WTC11 (cell line): ENCODE data around the gene GRM1. TPM values are rescaled to one million over a fixed set of nuclear protein-coding genes. Genes with fewer than 3 reads are reported as not detected.

Experiments
- ATAC-seq: fragments of 200-7000 bp; cut with Tn5 transposase; 2 replicates; pipeline ENCODE4 v1.10.0; 2021; ENCODE audit warnings: mild to moderate bottlenecking, moderate library complexity
- CTCF ChIA-PET: fragments of 300-600 bp; sonication (Branson Sonifier 250); formaldehyde crosslinking; loops from one replicate; lab custom pipeline; 2021; ENCODE audit warnings: antibody characterized with exemption; lab: Charles Lee
- POLR2A ChIA-PET: fragments of 350-600 bp; sonication (Branson Sonifier 250); formaldehyde crosslinking; loops from one replicate; lab custom pipeline; 2021; ENCODE audit warnings: antibody characterized with exemption; lab: Charles Lee
- DNase-seq: peaks from one replicate; pipeline ENCODE4 v3.0.0; 2021; ENCODE audit warnings: low spot score
- H3K27ac Mint-ChIP-seq: 2 replicates; pipeline ENCODE4 v1.8.0; 2021; ENCODE audit warnings: mixed read lengths
- H3K27me3 Mint-ChIP-seq: 2 replicates; pipeline ENCODE4 v1.8.0; 2021; ENCODE audit warnings: low read depth, mild to moderate bottlenecking, moderate library complexity, mixed read lengths
- H3K36me3 Mint-ChIP-seq: 2 replicates; pipeline ENCODE4 v1.8.0; 2021; ENCODE audit warnings: mixed read lengths
- H3K4me1 Mint-ChIP-seq: 2 replicates; pipeline ENCODE4 v1.8.0; 2022; ENCODE audit warnings: mixed read lengths
- H3K4me3 Mint-ChIP-seq: 2 replicates; pipeline ENCODE4 v1.8.0; 2021; ENCODE audit warnings: mild to moderate bottlenecking, moderate library complexity, mixed read lengths
- H3K9me3 Mint-ChIP-seq: 2 replicates; pipeline ENCODE4 v1.8.0; 2021; ENCODE audit warnings: mixed read lengths
- ATF1 ChIP-seq: sonication (generic); formaldehyde crosslinking; IDR thresholded peaks from 2 replicates; pipeline ENCODE4 v1.8.1; 2023; ENCODE audit warnings: mild to moderate bottlenecking, moderate library complexity, missing genetic modification reagents
- ATF2 ChIP-seq: sonication (generic); formaldehyde crosslinking; IDR thresholded peaks from 2 replicates; pipeline ENCODE4 v1.8.1; 2022; ENCODE audit warnings: low read depth, missing genetic modification reagents, borderline replicate concordance
- E2F1 ChIP-seq: sonication (generic); formaldehyde crosslinking; IDR thresholded peaks from 2 replicates; pipeline ENCODE4 v1.8.0; 2022; ENCODE audit warnings: mild to moderate bottlenecking, missing genetic modification reagents
- ETV6 ChIP-seq: sonication (generic); formaldehyde crosslinking; IDR thresholded peaks from 2 replicates; pipeline ENCODE4 v1.8.1; 2022; ENCODE audit warnings: mild to moderate bottlenecking, missing genetic modification reagents
- FOXJ3 ChIP-seq: sonication (generic); formaldehyde crosslinking; IDR thresholded peaks from 2 replicates; pipeline ENCODE4 v1.9.0; 2021; ENCODE audit warnings: missing genetic modification reagents, mild to moderate bottlenecking, borderline replicate concordance
- FOXK1 ChIP-seq: sonication (generic); formaldehyde crosslinking; IDR thresholded peaks from 2 replicates; pipeline ENCODE4 v1.8.0; 2022; ENCODE audit warnings: mild to moderate bottlenecking, moderate library complexity, missing genetic modification reagents
- HMGA2 ChIP-seq: fragments of 250-450 bp; sonication (Bioruptor Pico); IDR thresholded peaks from 2 replicates; pipeline ENCODE4 v1.4.0; 2021; ENCODE audit warnings: mild to moderate bottlenecking, moderate library complexity
- HMGXB4 ChIP-seq: sonication (generic); formaldehyde crosslinking; IDR thresholded peaks from 2 replicates; pipeline ENCODE4 v1.8.1; 2023; ENCODE audit warnings: mild to moderate bottlenecking, moderate library complexity, missing genetic modification reagents
- RELA ChIP-seq: sonication (generic); formaldehyde crosslinking; IDR thresholded peaks from 2 replicates; pipeline ENCODE4 v1.8.1; 2022; ENCODE audit warnings: missing genetic modification reagents, mild to moderate bottlenecking, borderline replicate concordance
- TCF7 ChIP-seq: sonication (generic); formaldehyde crosslinking; IDR thresholded peaks from 2 replicates; pipeline ENCODE4 v1.8.0; 2022; ENCODE audit warnings: mild to moderate bottlenecking, low read depth, missing genetic modification reagents, moderate library complexity
- TP53 ChIP-seq: sonication (generic); formaldehyde crosslinking; IDR thresholded peaks from 2 replicates; pipeline ENCODE4 v1.8.1; 2023; ENCODE audit warnings: mild to moderate bottlenecking, missing genetic modification reagents
- USF1 ChIP-seq: sonication (generic); formaldehyde crosslinking; IDR thresholded peaks from 2 replicates; pipeline ENCODE4 v1.8.0; 2022; ENCODE audit warnings: mild to moderate bottlenecking, missing genetic modification reagents
- ZBTB43 ChIP-seq: sonication (generic); formaldehyde crosslinking; IDR thresholded peaks from 2 replicates; pipeline ENCODE4 v1.8.1; 2023; ENCODE audit warnings: mild to moderate bottlenecking, missing genetic modification reagents
- ZNF317 ChIP-seq: sonication (generic); formaldehyde crosslinking; IDR thresholded peaks from 2 replicates; pipeline ENCODE4 v1.8.1; 2023; ENCODE audit warnings: low read depth, mild to moderate bottlenecking, moderate library complexity, missing genetic modification reagents, borderline replicate concordance
- ZSCAN18 ChIP-seq: fragments of 250-450 bp; sonication (Bioruptor Pico); IDR thresholded peaks from 2 replicates; pipeline ENCODE4 v2.1.2; 2022; ENCODE audit warnings: mild to moderate bottlenecking, moderate library complexity
- total RNA-seq: library from RNA; stranded (reverse); gene quantifications from 3 replicates; pipeline ENCODE4 v1.2.3, GENCODE V29; 2021

The GRM1 gene
- total RNA-seq, 1 experiment from 2014 or later = 0.46 TPM

GRCh38 chr6:146244630-146245143 is 215.8 kb downstream of the GRM1 start (continued):
- TF ChIP-seq ZSCAN18 (CRISPR knock-in tag) = no peak
- no peak for TF ChIP-seq TCF7 (CRISPR knock-in tag)

- ChIA-PET POLR2A (no interaction called here), CTCF (no interaction called here)
- ATAC-seq = no peak
- Mint-ChIP-seq H3K9me3 (peaks cover 47% of the 10 kb centered on the region), H3K4me1 (peaks cover 6% of the 10 kb centered on the region), H3K4me3 (no peak overlapping the region), H3K27me3 (no peaks in the 10 kb centered on the region), H3K27ac (no peak overlapping the region)
- TF ChIP-seq FOXK1 = no peak
- TF ChIP-seq ATF2 (CRISPR knock-in tag) = no peak
- TF ChIP-seq ZNF317 (CRISPR knock-in tag) = no peak
- no peak for TF ChIP-seq ATF1 (CRISPR knock-in tag)
- TF ChIP-seq, all 79 proteins: peak for 0
- peaks cover 14% of the 10 kb centered on the region for H3K36me3 Mint-ChIP-seq
- DNase-seq = no peak
These were observed 217.2 kb downstream of the GRM1 start for GRCh38 chr6:146246028-146246427.

GRCh38 chr6:146253691-146254090 is 224.8 kb downstream of the GRM1 start:
- no peak overlapping the region for H3K4me3 Mint-ChIP-seq
- TF ChIP-seq ZBTB43 (no peak), FOXJ3 (CRISPR knock-in tag) (no peak), USF1 (no peak), TP53 (CRISPR knock-in tag) (no peak), E2F1 (CRISPR knock-in tag) (no peak), HMGXB4 (CRISPR knock-in tag) (no peak), ETV6 (CRISPR knock-in tag) (no peak), HMGA2 (CRISPR knock-in tag) (no peak), RELA (CRISPR knock-in tag) (no peak)
- ATAC-seq (no peak), DNase-seq (no peak)
- peaks cover 15% of the 10 kb centered on the region for H3K4me1 Mint-ChIP-seq
- H3K36me3 Mint-ChIP-seq = no peaks in the 10 kb centered on the region
- H3K27ac Mint-ChIP-seq = no peak overlapping the region
- no peaks in the 10 kb centered on the region for H3K27me3 Mint-ChIP-seq
- H3K9me3 Mint-ChIP-seq = peaks cover 15% of the 10 kb centered on the region
- ChIA-PET CTCF (no interaction called here), POLR2A (no interaction called here)
